ENCODE measurements around the gene RENBP.

GRCh38 chrX:153988493-153988892, 44.0 kb upstream of the RENBP start:
- TF ChIP-seq, protein P1, sequence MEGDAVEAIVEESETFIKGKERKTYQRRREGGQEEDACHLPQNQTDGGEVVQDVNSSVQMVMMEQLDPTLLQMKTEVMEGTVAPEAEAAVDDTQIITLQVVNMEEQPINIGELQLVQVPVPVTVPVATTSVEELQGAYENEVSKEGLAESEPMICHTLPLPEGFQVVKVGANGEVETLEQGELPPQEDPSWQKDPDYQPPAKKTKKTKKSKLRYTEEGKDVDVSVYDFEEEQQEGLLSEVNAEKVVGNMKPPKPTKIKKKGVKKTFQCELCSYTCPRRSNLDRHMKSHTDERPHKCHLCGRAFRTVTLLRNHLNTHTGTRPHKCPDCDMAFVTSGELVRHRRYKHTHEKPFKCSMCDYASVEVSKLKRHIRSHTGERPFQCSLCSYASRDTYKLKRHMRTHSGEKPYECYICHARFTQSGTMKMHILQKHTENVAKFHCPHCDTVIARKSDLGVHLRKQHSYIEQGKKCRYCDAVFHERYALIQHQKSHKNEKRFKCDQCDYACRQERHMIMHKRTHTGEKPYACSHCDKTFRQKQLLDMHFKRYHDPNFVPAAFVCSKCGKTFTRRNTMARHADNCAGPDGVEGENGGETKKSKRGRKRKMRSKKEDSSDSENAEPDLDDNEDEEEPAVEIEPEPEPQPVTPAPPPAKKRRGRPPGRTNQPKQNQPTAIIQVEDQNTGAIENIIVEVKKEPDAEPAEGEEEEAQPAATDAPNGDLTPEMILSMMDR (IDR thresholded peaks at IDR 0.05) = no peak
- no peak for TF ChIP-seq POLR2A (IDR thresholded peaks at IDR 0.05)
